HepG2 (cell line): ENCODE measurements around the gene PLXNB2. TPM values are rescaled to one million over a fixed set of nuclear protein-coding genes. Genes with fewer than 3 reads are reported as not detected.

ENCODE experiments used
- ATAC-seq: fragments of 200-7000 bp; cut with Tn5 transposase; 3 replicates; pipeline ENCODE4 v1.9.1; 2020; ENCODE audit warnings: mild to moderate bottlenecking, moderate library complexity
- BruUV-seq: library from RNA; stranded (reverse); fragments of 400-500 nt; replicated peaks from 2 replicates; lab custom pipeline; 2021; lab: Mats Ljungman, UMichigan
- CTCF ChIA-PET: fragments of 300-600 bp; formaldehyde crosslinking; extraction: SDS; loops from one replicate; lab custom pipeline; 2021; ENCODE audit warnings: low total read pairs, inconsistent platforms, low intra/inter-chr PET ratio; lab: Yijun Ruan, JAX
- POLR2A ChIA-PET: fragments of 350-600 bp; sonication (Branson Sonifier 250); formaldehyde crosslinking; loops from one replicate; lab custom pipeline; 2020; ENCODE audit warnings: antibody characterized with exemption, inconsistent platforms; lab: Yijun Ruan, JAX
- DNase-seq: peaks from one replicate; pipeline ENCODE4 v3.0.0-alpha.2; 2015; ENCODE audit warnings: low spot score
- FAIRE-seq: peaks from 3 replicates; lab custom pipeline; 2011; peaks lifted over from hg19 to GRCh38; lab: Jason Lieb, UNC
- H2AFZ ChIP-seq: one replicate; pipeline ENCODE4 v1.6.1; 2011; ENCODE audit warnings: low read length, inconsistent platforms
- H3K27ac ChIP-seq: fragments of 300-600 bp; 3 replicates; pipeline ENCODE4 v1.8.0; 2011; ENCODE audit warnings: mixed run types, mild to moderate bottlenecking, mixed read lengths, low read length, inconsistent platforms; ENCODE audit not compliant: insufficient read depth; ENCODE audit errors: extremely low read length
- H3K27me3 ChIP-seq, 2 experiments: fragments of 200-600 bp in 1 of 2; 2 replicates in 1 of 2; 3 replicates in 1 of 2; pipeline versions ENCODE4 v1.6.0 to v1.8.0; 2011; ENCODE audit warnings: low read length in 2 of 2, mild to moderate bottlenecking in 2 of 2, moderate library complexity in 2 of 2, inconsistent platforms in 1 of 2; ENCODE audit not compliant: insufficient read depth in 2 of 2, control insufficient read depth in 1 of 2
- H3K36me3 ChIP-seq, 2 experiments: fragments of 200-600 bp in 1 of 2; replicated peaks in 1 of 2; 2 replicates in 1 of 2; 3 replicates in 1 of 2; pipeline versions ENCODE4 v1.5.1 to v1.8.0; 2011; ENCODE audit warnings: low read length in 2 of 2, inconsistent platforms in 1 of 2; ENCODE audit not compliant: insufficient read depth in 2 of 2, control insufficient read depth in 1 of 2
- H3K4me1 ChIP-seq: 2 replicates; pipeline ENCODE4 v1.5.1; 2012; ENCODE audit warnings: low read length, inconsistent platforms; ENCODE audit not compliant: insufficient read depth
- H3K4me2 ChIP-seq: 2 replicates; pipeline ENCODE4 v1.6.0; 2011; ENCODE audit warnings: low read depth, low read length, inconsistent platforms
- H3K4me3 ChIP-seq, 3 experiments: fragments of 200-600 bp in 1 of 3; sonication (generic), shearing (Covaris generic) in 1 of 3; replicated peaks in 1 of 3; 2 replicates each; pipeline ENCODE4 v1.5.1; 2011 to 2016; ENCODE audit warnings: low read length in 3 of 3, inconsistent platforms in 2 of 3, low read depth in 2 of 3, mild to moderate bottlenecking in 2 of 3, control low read depth in 1 of 3, mixed read lengths in 1 of 3; ENCODE audit not compliant: insufficient read depth in 1 of 3
- H3K79me2 ChIP-seq: one replicate; pipeline ENCODE4 v1.6.1; 2011; ENCODE audit warnings: low read length, inconsistent platforms; ENCODE audit not compliant: insufficient read depth
- H3K9ac ChIP-seq: 2 replicates; pipeline ENCODE4 v1.6.0; 2011; ENCODE audit warnings: mild to moderate bottlenecking, low read depth, low read length, inconsistent platforms; ENCODE audit not compliant: insufficient read depth
- H3K9me3 ChIP-seq: 2 replicates; pipeline ENCODE4 v1.5.1; 2012; ENCODE audit warnings: mild to moderate bottlenecking, low read length
- H4K20me1 ChIP-seq: 2 replicates; pipeline ENCODE4 v1.6.0; 2011; ENCODE audit warnings: inconsistent platforms, mild to moderate bottlenecking, low read length, moderate library complexity; ENCODE audit not compliant: insufficient read depth
- AGO1 ChIP-seq: fragments of 200-400 bp; formaldehyde crosslinking; IDR thresholded peaks from 2 replicates; pipeline ENCODE4 v1.6.1; 2017; ENCODE audit warnings: mild to moderate bottlenecking, low read depth, low read length, moderate library complexity; ENCODE audit not compliant: poor library complexity, severe bottlenecking
- EZH2 ChIP-seq: conservative IDR thresholded peaks from 2 replicates; pipeline ENCODE4 v1.6.1; 2012; ENCODE audit warnings: mild to moderate bottlenecking, low read depth, low read length, moderate library complexity
- HIC2 ChIP-seq: sonication (generic); formaldehyde crosslinking; IDR thresholded peaks from 2 replicates; pipeline ENCODE4 v1.9.0; 2022; ENCODE audit warnings: low read depth, missing genetic modification reagents
- KLF15 ChIP-seq: sonication (generic); formaldehyde crosslinking; IDR thresholded peaks from 2 replicates; pipeline ENCODE4 v1.8.1; 2023; ENCODE audit warnings: borderline replicate concordance, mild to moderate bottlenecking, inconsistent platforms, missing genetic modification reagents, mixed read lengths
- PRPF4 ChIP-seq: fragments of 200-400 bp; formaldehyde crosslinking; IDR thresholded peaks from 2 replicates; pipeline ENCODE4 v1.6.1; 2016; ENCODE audit warnings: low read length, low read depth; ENCODE audit not compliant: poor library complexity, severe bottlenecking
- TMF1 ChIP-seq: sonication (generic); formaldehyde crosslinking; IDR thresholded peaks from 2 replicates; pipeline ENCODE4 v1.8.1; 2022; ENCODE audit warnings: low read depth, missing genetic modification reagents
- TSC22D2 ChIP-seq: sonication (generic); formaldehyde crosslinking; IDR thresholded peaks from 2 replicates; pipeline ENCODE4 v1.5.1; 2020; ENCODE audit warnings: missing genetic modification reagents, mild to moderate bottlenecking, borderline replicate concordance
- ZBED4 ChIP-seq: sonication (generic); formaldehyde crosslinking; IDR thresholded peaks from 2 replicates; pipeline ENCODE4 v1.4.0; 2020; ENCODE audit warnings: missing genetic modification reagents, borderline replicate concordance
- ZBTB46 ChIP-seq: sonication (generic); formaldehyde crosslinking; IDR thresholded peaks from 2 replicates; pipeline ENCODE4 v1.4.0; 2020; ENCODE audit warnings: mild to moderate bottlenecking, missing genetic modification reagents, borderline replicate concordance
- WGBS: methylation state at CpG from one replicate; pipeline ENCODE4 v1.1.6; 2017; ENCODE audit warnings: low lambda C conversion rate; 5-methylcytosine and 5-hydroxymethylcytosine counted together
- in situ Hi-C: cut with HindIII; loops from 2 replicates; pipeline ENCODE4 v1.10.0; 2017; ENCODE audit warnings: low pct_unique_long_range_greater_than_20kb; ENCODE audit not compliant: extremely low pct_ligation_motif_present
- intact Hi-C: fragments of 100-400 bp; cut with micrococcal nuclease; formaldehyde crosslinking; loops from one replicate; pipeline ENCODE4 v1.10.0; 2022; ENCODE audit not compliant: unreplicated experiment
- polyA plus RNA-seq, 8 experiments: library from polyadenylated mRNA; depleted of rRNA in 3 of 8; stranded (reverse) in 7 of 8; unstranded in 1 of 8; fragments of >200 nt; fragmentation: Illumina TruSeq in 4 of 8; extraction: Trizol in 4 of 8; gene quantifications; 2 replicates each; pipeline versions ENCODE4 v1.2.1 to v1.2.3, GENCODE V29; 2011 to 2016; ENCODE audit warnings: low read depth in 4 of 8, missing spikeins in 1 of 8, mixed read lengths in 1 of 8; ENCODE audit not compliant: insufficient read depth in 1 of 8
- total RNA-seq, 5 experiments: library from RNA; depleted of rRNA; stranded (reverse); fragments of >200 nt; fragmentation: Illumina TruSeq; extraction: Trizol; gene quantifications; 2 replicates each; pipeline ENCODE4 v1.2.3, GENCODE V29; 2016; ENCODE audit warnings: low read depth in 1 of 5

PLXNB2 gene
- total and polyA plus RNA-seq, 2 of the 13 experiments (the other 11 are each of a cell fraction or from before 2014, with no cell fraction given) = 32.6 to 68.9 TPM

GRCh38 chr22:50253046-50253915 lies 54.2 kb downstream of the PLXNB2 start (continued):
- TF ChIP-seq ZBED4 (CRISPR knock-in tag) = no peak
- TF ChIP-seq PRPF4 = no peak

GRCh38 chr22:50252082-50253045 lies 55.1 kb downstream of the PLXNB2 start:
- Histone ChIP-seq H2AFZ (no peak overlapping the region), H3K27me3 (no peaks in the 10 kb centered on the region), H3K4me3 (peak overlapping the region in 1 of 3 experiments; percentile 92; a peak in 1 of 6 replicates), H3K36me3 (peaks cover 3 to 6% of the 10 kb centered on the region in 2 experiments; a peak in 3 of 5 replicates), H3K79me2 (peaks cover 3% of the 10 kb centered on the region), H3K9me3 (no peaks in the 10 kb centered on the region), H4K20me1 (no peaks in the 10 kb centered on the region), H3K27ac (no peak overlapping the region), H3K4me2 (peak overlapping the region; percentile 96; the same call in 1 of the 2 replicates), H3K4me1 (peaks cover 31% of the 10 kb centered on the region), H3K9ac (no peak overlapping the region)
- in situ Hi-C loops (no loop called here), intact Hi-C loops (no loop called here)
- WGBS = 100% methylated on average over 1 of the region's 25 CpGs
- no TSS peak for BruUV-seq
- CTCF ChIA-PET = interaction anchor here (1.1 to 2.0 kb wide), 7 partner anchors 19 to 246 kb away, joined by 3 to 11 read pairs (median 5); partner anchors contain the start of genes DENND6B and PPP6R2
- DNase-seq = peak; percentile 39
- POLR2A ChIA-PET = interaction anchor here (0.6 to 2.3 kb wide), 11 partner anchors 8 to 273 kb away, joined by 3 to 11 read pairs (median 4); partner anchors contain the start of genes MAPK12, SCO2 and TUBGCP6
- no peak for FAIRE-seq
- peak; percentile 66 for ATAC-seq
- TF ChIP-seq KLF15 (CRISPR knock-in tag) = 0 out of 2 replicates have a peak, but pooled peaks have one; percentile 43
- TF ChIP-seq AGO1 = no peak
- no peak for TF ChIP-seq TMF1 (CRISPR knock-in tag)
- TF ChIP-seq EZH2 = no peak
- TF ChIP-seq ZBTB46 (CRISPR knock-in tag) = 0 out of 2 replicates have a peak, but pooled peaks have one; percentile 14
- TF ChIP-seq HIC2 (CRISPR knock-in tag) = peak; percentile 64
- no peak for TF ChIP-seq TSC22D2 (CRISPR knock-in tag)
